IPS DF 4.7 (cell line): ENCODE data around the gene MASTL.
A peak's percentile ranks its signal among the peaks of the same experiment; 100 is the strongest.
"Not testable (repeated sequence)": the region's sequence is repeated elsewhere in the genome, so short reads cannot be mapped to it uniquely, and the experiment has no call there.

ENCODE experiments used
- DNase-seq: peaks from one replicate; pipeline ENCODE4 v3.0.0-alpha.2; 2013; ENCODE audit warnings: low spot score; ENCODE audit errors: extremely low read depth

Gene MASTL

GRCh38 chr10:27155066-27155754 lies at the start of gene MASTL:
TSS of gene MASTL (plus strand) at chr10:27155352. CDS start at chr10:27155427, 75 bp downstream.
- DNase-seq, result peak; percentile 56

DNA sequence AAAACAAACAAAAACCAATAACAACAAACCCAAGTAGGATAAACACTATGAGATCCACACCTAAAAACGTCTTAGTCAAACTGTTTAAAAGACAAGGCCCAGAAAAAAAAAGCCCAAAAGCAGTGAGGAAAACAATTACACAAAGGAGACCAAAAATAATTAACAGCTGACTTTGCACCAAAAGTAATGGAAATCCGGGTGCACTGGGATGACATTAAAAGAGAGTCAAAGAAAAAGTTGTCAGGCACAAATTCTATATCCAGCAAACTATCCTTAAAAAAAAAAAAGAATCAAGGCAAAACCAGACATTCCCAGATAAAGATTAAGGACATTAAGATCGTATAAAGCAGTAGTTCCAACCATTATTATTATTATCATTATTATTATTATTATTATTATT lies 47.0 kb upstream of the MASTL start:
- no peak for DNase-seq

- no peak for DNase-seq
Measured at GRCh38 chr10:27134371-27134770, 20.8 kb upstream of the MASTL start.

GRCh38 chr10:27138277-27138676 lies 16.9 kb upstream of the MASTL start:
- DNase-seq, result no peak

- no peak for DNase-seq
Measured at GRCh38 chr10:27143686-27144085, 11.5 kb upstream of the MASTL start.

- DNase-seq, result no peak
Measured at GRCh38 chr10:27145937-27146336, 9.2 kb upstream of the MASTL start.

- DNase-seq, result no peak
Measured at GRCh38 chr10:27147701-27148100, 7.5 kb upstream of the MASTL start.

- no peak for DNase-seq
Measured at GRCh38 chr10:27150261-27150660, 4.9 kb upstream of the MASTL start.

DNA sequence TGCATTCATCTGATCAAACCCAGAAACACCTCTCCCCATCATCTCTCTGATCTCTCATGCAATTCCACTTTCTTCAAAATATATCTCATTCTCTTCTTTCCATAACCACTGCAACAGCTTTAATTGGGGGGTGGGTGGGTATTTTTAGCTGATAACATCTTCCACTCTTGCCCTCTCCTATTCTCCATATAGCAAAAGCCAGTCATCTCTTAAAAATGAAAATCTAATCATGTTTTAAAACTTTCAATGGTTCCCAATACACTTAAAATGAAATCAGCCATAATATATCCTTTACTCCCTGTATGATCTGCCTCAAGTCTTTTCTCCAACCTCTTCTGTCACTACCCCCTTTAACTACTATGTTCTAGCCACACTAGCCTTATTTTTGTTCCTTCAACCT lies 2.5 kb upstream of the MASTL start:
- DNase-seq, result no peak

DNA sequence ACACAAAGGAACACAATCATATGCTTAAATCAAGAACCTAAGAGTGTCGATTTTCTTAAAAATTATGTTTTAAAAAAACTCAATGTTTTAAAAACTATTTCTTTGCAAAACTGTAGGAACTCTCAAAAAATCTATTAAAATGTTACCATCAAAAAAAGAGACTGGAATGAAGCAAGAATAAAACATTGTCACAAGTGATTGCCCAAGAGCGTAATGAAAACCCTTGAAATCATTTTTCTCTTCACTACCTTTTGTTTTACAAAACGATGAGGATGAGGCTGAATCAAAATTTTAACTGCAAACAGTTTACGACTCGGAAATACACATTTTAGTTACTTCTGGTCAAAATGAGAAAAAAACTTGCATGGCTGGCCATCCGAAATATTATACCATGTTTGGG lies 1.8 kb upstream of the MASTL start:
- no peak for DNase-seq

DNA sequence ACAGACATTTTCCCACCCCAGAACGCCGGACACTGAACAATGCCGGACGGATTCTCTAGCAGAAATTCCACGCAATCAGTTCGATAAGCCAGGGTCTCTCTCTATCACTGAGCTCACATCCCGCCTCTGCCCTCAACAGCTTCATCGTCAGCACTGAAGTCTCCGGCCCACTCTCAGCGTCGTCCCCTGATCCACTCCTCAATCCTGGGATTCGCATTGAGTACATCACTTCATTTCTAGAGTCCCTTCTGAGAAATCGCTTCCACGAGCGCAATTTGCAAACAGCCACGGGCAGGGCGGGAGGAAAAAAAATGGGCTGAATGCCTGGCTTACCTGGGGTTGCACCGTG lies 1.3 kb upstream of the MASTL start:
- no peak for DNase-seq

DNA sequence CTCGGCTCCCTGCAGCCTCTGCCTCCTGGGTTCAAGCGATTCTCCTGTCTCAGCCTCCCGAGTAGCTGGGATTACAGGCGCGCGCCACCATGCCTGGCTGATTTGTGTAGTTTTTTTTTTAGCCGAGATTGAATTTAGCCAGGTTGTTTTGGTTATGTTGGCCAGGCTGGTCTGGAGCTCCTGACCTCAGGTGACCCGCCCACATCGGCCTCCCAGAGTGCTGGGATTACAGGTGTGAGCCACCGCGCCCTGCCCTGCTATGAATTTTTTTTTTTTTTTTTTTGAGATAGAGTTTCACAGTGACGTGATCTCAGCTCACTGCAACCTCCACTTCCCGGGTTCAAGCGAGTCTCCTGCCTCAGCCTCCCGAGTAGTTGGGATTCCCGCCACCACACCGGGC lies 1.4 kb downstream of the MASTL start:
- not testable (repeated sequence) for DNase-seq

GRCh38 chr10:27157150-27157549 lies 2.0 kb downstream of the MASTL start:
- DNase-seq, result no peak

GRCh38 chr10:27158421-27158820 lies 3.3 kb downstream of the MASTL start:
- no peak for DNase-seq

DNA sequence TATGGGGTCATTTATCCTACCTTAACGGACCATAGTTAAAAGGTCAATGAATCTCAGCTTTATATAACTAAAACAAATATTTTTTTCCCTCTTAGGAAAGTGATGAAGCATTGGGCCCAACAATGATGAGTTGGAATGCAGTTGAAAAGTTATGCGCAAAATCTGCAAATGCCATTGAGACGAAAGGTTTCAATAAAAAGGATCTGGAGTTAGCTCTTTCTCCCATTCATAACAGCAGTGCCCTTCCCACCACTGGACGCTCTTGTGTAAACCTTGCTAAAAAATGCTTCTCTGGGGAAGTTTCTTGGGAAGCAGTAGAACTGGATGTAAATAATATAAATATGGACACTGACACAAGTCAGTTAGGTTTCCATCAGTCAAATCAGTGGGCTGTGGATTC lies 14.7 kb downstream of the MASTL start:
- DNase-seq, result no peak

DNA sequence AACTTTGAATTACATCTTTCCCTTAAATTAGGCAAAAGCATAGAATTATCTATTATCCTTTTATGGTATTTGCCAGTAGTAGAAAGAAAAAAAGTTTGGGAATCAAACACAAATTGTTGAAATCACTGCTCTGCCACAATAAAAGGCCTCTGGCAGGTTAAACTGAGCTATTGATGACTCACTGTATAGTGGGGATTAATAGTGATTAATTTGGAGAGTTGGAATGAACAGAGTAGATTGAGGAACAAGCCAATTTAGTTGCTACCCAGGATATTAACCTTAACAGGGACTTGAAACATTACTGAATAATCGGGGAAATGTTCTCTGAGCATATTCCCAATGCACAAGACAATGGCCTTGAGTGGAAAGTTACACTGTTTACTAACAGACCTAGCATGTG lies 33.1 kb downstream of the MASTL start:
- DNase-seq, result no peak

- no peak for DNase-seq
Measured at GRCh38 chr10:27188897-27189296, 33.7 kb downstream of the MASTL start.

DNA sequence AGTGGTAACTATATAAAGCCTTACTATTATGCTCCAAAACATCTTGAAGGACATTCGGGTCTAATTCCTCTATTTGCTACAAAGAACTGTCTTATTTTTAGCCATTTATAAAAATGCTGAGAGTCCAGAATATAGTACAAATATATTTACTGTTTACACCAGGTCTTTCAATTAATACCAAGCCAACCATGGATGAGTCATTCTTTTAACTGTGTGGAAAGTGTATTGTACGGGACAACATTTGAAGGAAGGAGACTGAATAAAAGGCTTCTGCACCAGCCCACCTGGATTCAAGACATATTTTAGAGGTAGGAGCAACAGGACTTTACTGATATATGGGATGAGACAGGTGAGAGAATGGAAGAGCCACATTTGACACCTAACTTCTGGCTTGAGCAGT lies 35.4 kb downstream of the MASTL start:
- no peak for DNase-seq

DNA sequence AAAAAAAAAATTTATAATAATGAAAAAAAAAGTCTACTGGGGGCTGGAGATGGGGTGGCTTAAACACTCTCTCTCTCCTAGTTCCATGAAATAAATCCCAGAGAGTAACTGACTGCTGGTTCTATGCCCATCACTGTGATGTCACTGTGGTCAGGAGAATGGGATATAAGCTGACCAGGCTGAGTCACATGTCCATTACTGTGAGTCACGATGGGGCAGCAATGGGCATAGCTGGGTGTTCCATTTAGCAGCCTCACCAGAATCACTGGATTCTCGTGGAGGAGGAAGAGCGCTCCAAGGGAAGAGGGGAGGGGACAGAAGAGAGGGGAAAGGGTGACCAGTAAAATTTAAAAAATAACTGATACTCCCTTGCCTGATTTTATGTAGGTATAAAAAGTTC lies 37.1 kb downstream of the MASTL start:
- no peak for DNase-seq

- no peak for DNase-seq
Measured at GRCh38 chr10:27197980-27198620, 42.9 kb downstream of the MASTL start.

- no peak for DNase-seq
Measured at GRCh38 chr10:27203806-27204205, 48.7 kb downstream of the MASTL start.

DNA sequence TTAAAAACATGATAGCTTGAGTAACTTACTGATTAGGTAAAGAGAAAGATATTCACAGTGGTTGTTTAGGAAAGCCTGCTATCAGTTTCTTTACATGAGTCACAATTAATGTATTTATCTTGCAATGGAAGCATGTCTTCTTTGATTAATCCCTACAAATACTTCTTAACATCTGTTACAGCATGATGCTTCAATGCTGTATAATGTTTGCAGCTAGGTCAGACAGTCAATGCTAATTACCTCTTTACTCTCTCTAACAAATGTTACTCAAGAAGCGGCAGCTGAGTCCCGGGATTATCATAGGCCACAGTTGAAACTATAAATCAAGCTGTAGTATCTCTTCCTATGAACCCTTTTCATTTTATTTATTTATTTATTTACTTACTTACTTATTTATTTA lies 52.2 kb downstream of the MASTL start:
- no peak for DNase-seq

DNA sequence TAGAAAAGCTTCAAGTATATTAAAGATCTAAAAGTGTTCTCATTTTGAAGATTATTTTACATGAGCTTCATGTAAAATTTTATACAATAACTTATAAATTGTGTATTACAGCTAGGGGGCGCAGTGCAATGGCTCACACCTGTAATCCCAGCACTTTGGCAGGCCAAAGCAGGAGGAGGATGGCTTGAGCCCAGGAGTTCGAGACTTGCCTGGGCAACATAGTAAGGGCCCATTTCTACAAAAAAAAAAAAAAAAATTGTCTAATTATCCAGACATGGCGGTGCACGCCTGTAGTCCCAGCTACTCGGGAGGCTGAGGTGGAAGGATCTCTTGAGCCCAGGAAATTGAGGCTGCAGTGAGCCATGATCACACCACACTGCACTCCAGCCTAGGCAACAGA lies 68.8 kb downstream of the MASTL start:
- no peak for DNase-seq
